GM19372 (cell line): Measurements from ENCODE around the gene ZBTB7A.

Experiments used
- ATAC-seq: cut with Tn5 transposase; IDR thresholded peaks from one replicate; pipeline ENCODE4 v1.9.1; 2021; ENCODE audit warnings: mild to moderate bottlenecking, low read depth, moderate library complexity; ENCODE audit not compliant: unreplicated experiment

ZBTB7A gene

GRCh38 chr19:4057931-4058692 lies 8.6 kb downstream of the ZBTB7A start:
- ATAC-seq = no peak

- no peak for ATAC-seq
Observed at GRCh38 chr19:4055209-4055552, 11.5 kb downstream of the ZBTB7A start.

DNA sequence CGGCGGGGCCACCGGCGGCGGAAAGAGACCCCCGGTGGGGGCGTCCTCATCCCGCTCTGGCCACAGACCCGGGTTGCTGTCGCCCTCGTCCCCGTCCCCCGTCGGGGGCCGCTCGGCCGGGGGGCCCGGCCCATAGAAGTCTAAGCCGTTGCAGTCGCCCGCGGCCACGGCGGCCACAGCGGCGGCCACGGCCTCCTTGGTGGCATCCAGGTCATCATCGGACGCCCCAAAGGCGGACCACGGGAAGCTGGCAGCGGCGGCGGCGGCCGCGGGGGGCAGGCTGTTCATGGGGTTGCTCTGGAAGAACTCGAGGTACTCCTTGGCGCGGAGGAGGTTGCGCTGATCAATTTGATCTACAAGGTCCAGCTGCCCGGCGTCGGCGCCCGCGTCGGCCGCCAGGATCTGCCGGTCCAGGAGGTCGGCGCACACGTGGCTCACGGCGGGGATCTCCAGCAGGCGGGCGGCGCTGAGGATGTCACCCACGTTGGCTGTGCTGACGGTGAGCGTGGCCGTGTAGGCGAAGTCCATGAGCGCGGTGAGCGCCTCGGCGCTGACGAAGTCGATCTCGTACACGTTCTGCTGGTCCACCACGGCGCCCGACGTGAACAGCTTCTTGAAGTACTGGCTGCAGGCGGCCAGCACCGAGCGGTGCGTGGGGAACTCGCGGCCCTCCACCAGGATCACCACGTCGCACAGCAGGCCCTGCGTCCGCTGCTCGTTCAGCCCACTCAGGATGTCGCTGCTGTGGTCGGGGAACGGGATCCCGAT lies 12.1 kb downstream of the ZBTB7A start:
- ATAC-seq = no peak

DNA sequence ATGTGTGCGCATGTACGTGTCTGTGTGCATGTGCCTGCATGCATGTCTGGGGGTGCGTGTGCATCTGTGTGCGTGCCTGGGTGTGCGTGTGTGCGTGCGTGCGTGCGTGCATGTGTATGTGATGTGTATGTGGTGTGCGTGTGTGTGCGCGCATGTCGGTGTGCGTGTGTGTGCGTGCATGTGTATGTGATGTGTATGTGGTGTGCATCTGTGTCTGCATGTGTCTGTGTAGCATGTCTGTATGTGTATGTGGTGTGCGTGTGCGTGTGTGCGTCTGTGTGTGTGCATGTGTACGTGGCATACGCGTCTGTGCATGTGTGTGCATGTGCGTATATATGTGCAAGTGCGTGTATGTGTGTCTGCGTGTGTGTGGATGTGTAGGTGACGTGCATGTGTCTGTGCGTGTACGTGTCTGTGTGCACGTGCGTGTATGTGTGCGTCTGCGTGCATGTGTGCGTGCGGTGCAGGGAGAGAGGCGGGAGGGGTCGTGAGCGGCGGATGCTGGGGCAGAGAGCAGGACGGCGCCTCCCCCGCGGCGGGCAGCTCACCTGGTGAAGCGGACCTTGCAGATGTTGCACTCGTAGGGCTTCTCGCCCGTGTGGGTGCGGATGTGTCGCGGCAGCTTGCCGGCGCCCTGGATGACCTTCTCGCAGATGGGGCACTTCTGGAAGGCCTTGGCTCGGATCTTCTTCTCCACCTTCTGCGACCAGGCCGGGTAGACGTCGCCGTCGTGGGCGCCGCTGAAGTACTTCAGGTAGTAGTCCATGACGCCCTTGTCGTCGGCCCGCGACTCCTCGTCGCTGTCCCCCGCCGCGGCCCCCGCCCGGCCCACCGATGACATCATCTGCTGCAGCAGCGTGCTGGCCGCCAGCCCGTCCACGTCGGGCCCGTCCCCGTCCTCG lies 13.0 kb downstream of the ZBTB7A start:
- no peak for ATAC-seq

DNA sequence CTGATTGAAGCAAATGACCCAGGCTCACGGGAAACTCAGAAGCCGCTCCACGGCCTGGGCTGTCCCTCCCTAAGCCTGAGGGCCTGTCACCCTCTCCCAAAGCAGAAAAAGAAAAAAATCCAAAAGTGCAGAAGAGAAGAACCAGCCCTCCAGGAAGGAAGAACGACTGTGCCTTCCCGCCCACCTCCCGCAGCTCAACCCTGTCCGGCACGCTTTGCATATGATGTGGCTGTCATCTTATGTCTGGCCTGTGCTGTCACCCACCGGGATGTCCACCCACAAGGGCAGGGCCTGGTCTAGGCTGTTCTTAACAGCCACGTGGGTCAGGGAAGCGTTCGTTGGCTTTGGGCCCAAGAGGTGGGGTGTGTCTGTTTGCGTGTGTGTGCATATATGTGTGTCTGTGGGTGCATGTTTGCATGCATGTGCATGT lies 13.7 kb downstream of the ZBTB7A start:
- ATAC-seq = no peak

GRCh38 chr19:4052114-4052992 lies 14.3 kb downstream of the ZBTB7A start:
- no peak for ATAC-seq

DNA sequence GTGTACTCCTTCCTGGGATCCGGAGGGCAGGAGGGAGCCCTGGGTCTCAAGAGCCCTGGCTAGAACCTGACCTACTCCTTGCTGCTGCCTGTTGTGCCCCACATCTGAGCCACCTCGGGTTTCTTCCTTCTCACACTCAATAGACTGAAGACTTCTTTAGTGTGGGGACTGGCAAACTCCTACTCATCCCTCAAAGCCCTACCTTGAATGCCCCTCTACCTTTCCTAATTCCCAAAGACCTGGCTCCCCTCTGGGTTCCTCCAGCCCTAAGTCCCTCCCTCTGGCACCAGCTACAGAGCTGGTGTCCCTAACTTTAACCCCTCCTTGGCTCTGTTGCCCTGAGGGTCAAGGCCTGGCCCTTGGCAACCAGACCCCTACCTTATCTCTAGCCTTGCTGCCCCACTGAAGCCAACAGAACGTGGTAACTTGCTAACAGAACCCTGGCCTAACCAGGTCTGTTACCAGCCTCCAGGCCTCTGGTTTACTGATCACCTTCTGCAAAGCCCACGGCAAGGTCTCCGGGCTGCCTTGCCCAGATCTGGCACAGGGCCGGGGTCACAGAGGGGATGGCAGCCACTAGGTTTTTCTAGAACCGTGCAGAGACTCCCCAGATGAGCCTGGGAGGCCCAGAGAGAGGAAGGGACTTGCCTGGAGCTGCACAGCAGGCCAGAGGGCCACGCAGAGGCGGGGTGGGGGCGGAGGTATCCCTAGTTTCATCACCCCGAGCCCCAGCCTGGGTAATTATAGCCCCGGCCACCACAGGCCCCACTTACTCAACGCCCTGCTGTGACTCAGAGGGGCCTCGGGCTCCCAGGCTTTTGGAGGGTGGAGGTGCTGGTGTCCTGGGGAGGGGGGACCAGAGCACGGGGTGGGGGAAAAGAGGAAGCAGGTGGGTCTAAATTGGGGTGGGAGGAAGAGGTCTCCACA lies 15.3 kb downstream of the ZBTB7A start:
- ATAC-seq = no peak

GRCh38 chr19:4049432-4049831 lies 17.3 kb downstream of the ZBTB7A start:
- no peak for ATAC-seq

DNA sequence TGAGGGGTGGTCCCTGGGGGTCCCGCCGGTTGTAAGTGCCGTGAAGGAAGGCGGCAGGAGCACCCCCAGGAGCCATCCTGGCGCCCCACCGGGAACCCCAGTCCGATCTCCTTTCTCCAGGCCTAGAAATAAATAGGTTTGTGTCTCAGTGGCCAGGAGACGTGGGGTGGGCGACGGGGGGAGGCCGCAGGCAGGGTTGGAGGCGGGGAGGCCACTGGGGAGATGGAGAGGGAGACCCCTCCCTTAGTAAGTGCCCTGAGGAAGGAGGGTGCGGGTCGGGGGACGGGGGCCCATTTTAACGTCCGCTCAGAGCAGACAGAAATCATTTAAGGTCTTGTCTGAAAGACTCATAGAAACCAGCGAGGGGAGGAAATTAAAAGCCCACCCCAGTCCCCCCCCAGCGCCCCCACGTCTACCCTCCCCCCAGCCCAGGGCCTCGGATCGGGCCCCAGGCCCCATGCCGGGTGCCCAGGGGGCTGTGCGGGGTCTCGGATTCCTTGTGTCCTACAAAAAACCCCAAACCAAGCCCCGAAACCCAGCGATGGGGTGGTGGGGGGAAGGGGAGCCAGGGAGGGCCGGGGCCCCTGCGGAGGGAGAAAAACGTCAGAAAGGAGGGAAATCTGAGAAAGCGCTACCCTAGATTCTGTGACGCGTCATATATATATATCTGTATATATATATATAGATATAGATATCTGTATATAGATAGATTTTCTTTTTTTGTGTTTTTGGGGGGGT lies 19.6 kb downstream of the ZBTB7A start:
- no peak for ATAC-seq

DNA sequence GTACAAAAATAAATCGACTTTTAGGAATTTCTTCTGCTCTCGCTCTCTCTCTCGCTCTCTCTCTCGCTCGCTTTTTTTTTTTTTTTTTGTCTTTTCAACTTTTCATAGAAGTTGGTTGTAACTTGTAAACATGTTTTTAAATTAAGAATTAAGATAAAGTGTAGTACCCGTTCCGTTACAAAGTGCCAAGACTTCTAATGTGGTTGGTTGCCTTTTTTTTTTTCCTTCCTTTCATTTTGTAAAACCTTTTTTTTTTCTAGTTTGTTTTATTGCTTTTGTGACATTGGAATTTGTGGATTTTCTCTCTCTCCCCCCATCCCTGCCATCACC lies 20.4 kb downstream of the ZBTB7A start:
- no peak for ATAC-seq

- ATAC-seq = no peak
Observed at GRCh38 chr19:4045597-4046361, 20.9 kb downstream of the ZBTB7A start.

DNA sequence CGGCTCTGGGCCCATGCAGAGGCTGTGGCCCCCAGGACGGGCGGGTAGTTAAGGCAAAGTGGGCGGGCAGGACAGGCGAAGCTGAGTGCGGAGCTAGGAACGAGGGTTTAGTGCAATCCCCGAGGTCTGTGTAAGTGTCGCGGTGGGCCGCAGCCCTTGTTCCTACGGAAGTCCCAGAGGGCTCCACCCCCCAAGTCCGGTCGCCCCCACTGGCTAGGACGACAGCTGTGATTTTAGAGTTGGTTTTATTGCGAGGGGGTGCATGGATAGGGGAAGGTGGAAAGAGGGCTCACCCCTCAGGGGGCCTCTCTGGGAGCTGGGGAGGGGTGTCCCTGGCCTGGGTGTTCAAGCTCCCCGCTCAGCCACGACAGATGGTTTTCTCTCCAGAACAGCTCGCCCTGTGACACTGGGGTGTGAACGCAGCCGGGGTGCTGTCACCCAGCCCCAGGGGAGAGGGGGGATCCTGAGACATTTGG lies 21.7 kb downstream of the ZBTB7A start:
- no peak for ATAC-seq

- no peak for ATAC-seq
Observed at GRCh38 chr19:4043966-4044715, 22.6 kb downstream of the ZBTB7A start.

GRCh38 chr19:4043401-4043800 lies 23.3 kb downstream of the ZBTB7A start:
- ATAC-seq = no peak

DNA sequence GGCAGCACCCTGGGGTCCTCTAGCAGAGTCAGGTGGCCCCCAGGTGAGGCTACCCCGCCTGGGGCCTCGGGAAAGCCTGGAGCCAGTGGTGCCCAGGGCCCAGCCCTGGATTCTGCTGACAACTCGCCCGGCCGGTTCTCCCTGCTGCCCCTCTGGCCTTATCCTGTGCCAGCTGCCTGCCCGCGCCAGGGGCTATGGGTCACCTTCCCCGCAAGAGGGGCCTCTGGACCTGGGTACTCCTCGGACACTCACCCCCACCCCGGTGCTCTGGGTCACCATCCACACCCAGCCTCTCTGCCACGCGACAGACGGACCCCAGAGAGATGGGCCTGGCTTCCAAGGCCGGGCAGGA lies 24.0 kb downstream of the ZBTB7A start:
- no peak for ATAC-seq

GRCh38 chr19:4042064-4042730 lies 24.5 kb downstream of the ZBTB7A start:
- no peak for ATAC-seq
